Neural progenitor cell (in vitro differentiated cells): Measurements from ENCODE around the gene PRKCD. TPM values are rescaled to one million over a fixed set of nuclear protein-coding genes. Genes with fewer than 3 reads are reported as not detected.
A peak's percentile ranks its signal among the peaks of the same experiment; 100 is the strongest.

ENCODE experiments used
- DNase-seq: peaks from one replicate; pipeline ENCODE4 v3.0.0-alpha.2; 2016; ENCODE audit warnings: low spot score
- H2AFZ ChIP-seq: fragments of 200-600 bp; sonication (generic); replicated peaks from 2 replicates; pipeline ENCODE4 v1.6.1; 2016; ENCODE audit warnings: antibody characterized with exemption
- H3F3A ChIP-seq: fragments of 200-600 bp; sonication (generic); 2 replicates; pipeline ENCODE4 v1.6.1; 2016; ENCODE audit warnings: antibody characterized with exemption, low read depth
- H3K27ac ChIP-seq: fragments of 200-600 bp; sonication (generic); 2 replicates; pipeline ENCODE4 v1.5.1; 2016; ENCODE audit warnings: mild to moderate bottlenecking
- H3K27me3 ChIP-seq: fragments of 200-600 bp; sonication (generic); 2 replicates; pipeline ENCODE4 v1.6.1; 2016; ENCODE audit warnings: mild to moderate bottlenecking, moderate library complexity
- H3K36me3 ChIP-seq: fragments of 200-600 bp; sonication (generic); 2 replicates; pipeline ENCODE4 v1.5.1; 2016
- H3K4me1 ChIP-seq: fragments of 200-600 bp; sonication (generic); 2 replicates; pipeline ENCODE4 v1.6.1; 2016; ENCODE audit warnings: mixed run types
- H3K4me2 ChIP-seq: fragments of 200-600 bp; sonication (generic); 2 replicates; pipeline ENCODE4 v1.6.1; 2016
- H3K4me3 ChIP-seq: fragments of 200-600 bp; sonication (generic); 2 replicates; pipeline ENCODE4 v1.5.1; 2016
- H3K79me2 ChIP-seq: fragments of 200-600 bp; sonication (generic); 2 replicates; pipeline ENCODE4 v1.6.1; 2016; ENCODE audit warnings: low read depth
- H3K9ac ChIP-seq: fragments of 200-600 bp; sonication (generic); 2 replicates; pipeline ENCODE4 v1.6.1; 2016
- H3K9me3 ChIP-seq: fragments of 200-600 bp; sonication (generic); 2 replicates; pipeline ENCODE4 v1.5.1; 2016; ENCODE audit warnings: low read depth
- H4K20me1 ChIP-seq: fragments of 200-600 bp; sonication (generic); 2 replicates; pipeline ENCODE4 v1.6.1; 2016; ENCODE audit warnings: low read depth
- H3K27ac Mint-ChIP-seq: 3 replicates; pipeline ENCODE4 v1.8.0; 2021; ENCODE audit warnings: mixed read lengths
- H3K27me3 Mint-ChIP-seq: 2 replicates; pipeline ENCODE4 v1.8.0; 2022; ENCODE audit warnings: low read depth, mild to moderate bottlenecking, inconsistent platforms, moderate library complexity, mixed read lengths; ENCODE audit not compliant: insufficient read depth
- H3K36me3 Mint-ChIP-seq: 3 replicates; pipeline ENCODE4 v1.8.0; 2021; ENCODE audit warnings: mixed read lengths
- H3K4me1 Mint-ChIP-seq: 3 replicates; pipeline ENCODE4 v1.8.0; 2021; ENCODE audit warnings: mixed read lengths
- H3K4me3 Mint-ChIP-seq: 3 replicates; pipeline ENCODE4 v1.8.0; 2021; ENCODE audit warnings: mild to moderate bottlenecking, moderate library complexity, mixed read lengths
- H3K9me3 Mint-ChIP-seq: 3 replicates; pipeline ENCODE4 v1.8.0; 2020; ENCODE audit warnings: mixed read lengths
- EZH2 ChIP-seq: fragments of 200-600 bp; sonication (generic); IDR thresholded peaks from 2 replicates; pipeline ENCODE4 v1.6.1; 2017; ENCODE audit warnings: antibody characterized with exemption, mild to moderate bottlenecking, moderate library complexity
- EZH2phosphoT487 ChIP-seq: fragments of 200-600 bp; sonication (generic); IDR thresholded peaks from 2 replicates; pipeline ENCODE4 v1.6.1; 2017; ENCODE audit warnings: antibody characterized with exemption
- total RNA-seq: library from RNA; depleted of rRNA; stranded (reverse); fragments of >200 nt; gene quantifications from 2 replicates; pipeline ENCODE4 v1.2.3, GENCODE V29; 2015; ENCODE audit warnings: low replicate concordance
- TF ChIP-seq, protein P1 (sequence below): fragments of 200-600 bp; sonication (generic); IDR thresholded peaks from 2 replicates; pipeline ENCODE4 v1.5.1; 2017; ENCODE audit warnings: antibody characterized with exemption, mild to moderate bottlenecking

The PRKCD gene
- total RNA-seq, 1 donor from 2014 or later = 8.9 TPM

DNA sequence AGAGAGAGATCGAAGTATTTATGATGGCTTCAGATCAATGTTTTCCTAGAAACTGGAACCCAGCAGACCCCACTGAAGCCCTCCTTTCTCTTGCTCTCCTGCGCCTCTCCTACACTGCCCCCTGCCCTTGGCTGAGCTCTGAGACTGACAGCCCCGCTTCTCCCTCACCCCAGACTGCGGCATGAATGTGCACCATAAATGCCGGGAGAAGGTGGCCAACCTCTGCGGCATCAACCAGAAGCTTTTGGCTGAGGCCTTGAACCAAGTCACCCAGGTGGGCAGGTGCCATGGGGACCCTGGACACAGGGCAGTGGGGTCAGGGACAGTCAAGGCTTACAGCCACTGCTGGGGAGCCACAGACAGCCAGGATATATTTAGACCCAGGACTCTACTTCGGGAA, 23.7 kb downstream of the PRKCD start:
- Mint-ChIP-seq H3K36me3 (no peaks in the 10 kb centered on the region), H3K27me3 (peaks cover 4% of the 10 kb centered on the region), H3K4me3 (no peak overlapping the region), H3K9me3 (no peaks in the 10 kb centered on the region), H3K27ac (peak overlapping the region; percentile 33), H3K4me1 (peaks cover 6% of the 10 kb centered on the region)
- TF ChIP-seq, protein P1, sequence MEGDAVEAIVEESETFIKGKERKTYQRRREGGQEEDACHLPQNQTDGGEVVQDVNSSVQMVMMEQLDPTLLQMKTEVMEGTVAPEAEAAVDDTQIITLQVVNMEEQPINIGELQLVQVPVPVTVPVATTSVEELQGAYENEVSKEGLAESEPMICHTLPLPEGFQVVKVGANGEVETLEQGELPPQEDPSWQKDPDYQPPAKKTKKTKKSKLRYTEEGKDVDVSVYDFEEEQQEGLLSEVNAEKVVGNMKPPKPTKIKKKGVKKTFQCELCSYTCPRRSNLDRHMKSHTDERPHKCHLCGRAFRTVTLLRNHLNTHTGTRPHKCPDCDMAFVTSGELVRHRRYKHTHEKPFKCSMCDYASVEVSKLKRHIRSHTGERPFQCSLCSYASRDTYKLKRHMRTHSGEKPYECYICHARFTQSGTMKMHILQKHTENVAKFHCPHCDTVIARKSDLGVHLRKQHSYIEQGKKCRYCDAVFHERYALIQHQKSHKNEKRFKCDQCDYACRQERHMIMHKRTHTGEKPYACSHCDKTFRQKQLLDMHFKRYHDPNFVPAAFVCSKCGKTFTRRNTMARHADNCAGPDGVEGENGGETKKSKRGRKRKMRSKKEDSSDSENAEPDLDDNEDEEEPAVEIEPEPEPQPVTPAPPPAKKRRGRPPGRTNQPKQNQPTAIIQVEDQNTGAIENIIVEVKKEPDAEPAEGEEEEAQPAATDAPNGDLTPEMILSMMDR = no peak
- TF ChIP-seq EZH2 = no peak
- no peak for TF ChIP-seq EZH2phosphoT487
- no peaks in the 10 kb centered on the region for H3K9me3 ChIP-seq
- H4K20me1 ChIP-seq = no peaks in the 10 kb centered on the region
- peaks cover 6% of the 10 kb centered on the region for H3K4me1 ChIP-seq
- H3K27ac ChIP-seq = no peak overlapping the region
- H3K4me2 ChIP-seq = no peak overlapping the region
- no peaks in the 10 kb centered on the region for H3K36me3 ChIP-seq
- no peaks in the 10 kb centered on the region for H3F3A ChIP-seq
- H3K4me3 ChIP-seq = no peak overlapping the region
- H3K79me2 ChIP-seq = no peaks in the 10 kb centered on the region
- no peaks in the 10 kb centered on the region for H3K27me3 ChIP-seq
- H3K9ac ChIP-seq = no peak overlapping the region
- DNase-seq = no peak
- no peak overlapping the region for H2AFZ ChIP-seq

DNA sequence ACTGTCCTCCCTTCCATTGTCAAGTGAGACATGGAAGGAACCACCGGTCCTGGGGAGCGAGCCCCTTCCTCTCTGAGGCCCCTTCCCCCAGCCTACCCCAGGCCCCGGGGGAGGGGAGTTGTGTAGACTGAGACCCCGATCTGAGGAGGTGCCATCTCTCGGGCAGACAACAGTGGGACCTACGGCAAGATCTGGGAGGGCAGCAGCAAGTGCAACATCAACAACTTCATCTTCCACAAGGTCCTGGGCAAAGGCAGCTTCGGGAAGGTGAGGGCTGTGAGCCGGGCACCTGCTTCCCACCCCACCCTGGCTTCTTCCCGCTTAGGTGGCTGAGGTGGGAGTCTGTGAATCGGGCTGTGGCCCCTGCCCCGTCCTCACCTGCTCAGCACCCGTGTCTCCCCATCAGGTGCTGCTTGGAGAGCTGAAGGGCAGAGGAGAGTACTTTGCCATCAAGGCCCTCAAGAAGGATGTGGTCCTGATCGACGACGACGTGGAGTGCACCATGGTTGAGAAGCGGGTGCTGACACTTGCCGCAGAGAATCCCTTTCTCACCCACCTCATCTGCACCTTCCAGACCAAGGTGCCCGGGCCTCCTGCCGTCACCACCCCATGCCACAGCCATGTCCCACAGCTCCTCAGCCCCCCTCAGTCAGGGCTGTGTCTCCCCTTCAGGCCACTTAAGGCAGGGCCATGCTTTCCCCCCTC, 24.9 kb downstream of the PRKCD start:
- peaks cover 6% of the 10 kb centered on the region for H3K4me1 Mint-ChIP-seq
- H3K9me3 ChIP-seq = no peaks in the 10 kb centered on the region
- no peak overlapping the region for H3K4me2 ChIP-seq
- no peak overlapping the region for H3K27ac ChIP-seq
- H3K9ac ChIP-seq = no peak overlapping the region
- no peaks in the 10 kb centered on the region for H3K36me3 Mint-ChIP-seq
- no peaks in the 10 kb centered on the region for H3K27me3 ChIP-seq
- no peaks in the 10 kb centered on the region for H4K20me1 ChIP-seq
- no peak for DNase-seq
- no peak overlapping the region for H3K4me3 Mint-ChIP-seq
- H3K79me2 ChIP-seq = no peaks in the 10 kb centered on the region
- H3K9me3 Mint-ChIP-seq = no peaks in the 10 kb centered on the region
- no peaks in the 10 kb centered on the region for H3K36me3 ChIP-seq
- no peaks in the 10 kb centered on the region for H3F3A ChIP-seq
- H2AFZ ChIP-seq = no peak overlapping the region
- H3K4me3 ChIP-seq = no peak overlapping the region
- no peak overlapping the region for H3K27ac Mint-ChIP-seq
- H3K27me3 Mint-ChIP-seq = peaks cover 4% of the 10 kb centered on the region
- H3K4me1 ChIP-seq = peaks cover 6% of the 10 kb centered on the region
- TF ChIP-seq, protein P1 = no peak
- TF ChIP-seq EZH2 (no peak), EZH2phosphoT487 (no peak)

GRCh38 chr3:53186726-53187125, 25.7 kb downstream of the PRKCD start:
- no peaks in the 10 kb centered on the region for H3K27me3 ChIP-seq
- H3K9ac ChIP-seq = no peak overlapping the region
- no peak overlapping the region for H3K4me2 ChIP-seq
- H3K4me1 Mint-ChIP-seq = peaks cover 6% of the 10 kb centered on the region
- H3K27ac ChIP-seq = no peak overlapping the region
- peaks cover 6% of the 10 kb centered on the region for H3K4me1 ChIP-seq
- H3K27me3 Mint-ChIP-seq = peaks cover 4% of the 10 kb centered on the region
- no peaks in the 10 kb centered on the region for H4K20me1 ChIP-seq
- H2AFZ ChIP-seq = no peak overlapping the region
- no peaks in the 10 kb centered on the region for H3K36me3 Mint-ChIP-seq
- H3K27ac Mint-ChIP-seq = no peak overlapping the region
- H3K4me3 Mint-ChIP-seq = no peak overlapping the region
- H3K9me3 ChIP-seq = no peaks in the 10 kb centered on the region
- H3K36me3 ChIP-seq = no peaks in the 10 kb centered on the region
- TF ChIP-seq EZH2phosphoT487 = no peak
- no peak for TF ChIP-seq EZH2
- TF ChIP-seq, protein P1 = no peak
- H3K9me3 Mint-ChIP-seq = no peaks in the 10 kb centered on the region
- no peak overlapping the region for H3K4me3 ChIP-seq
- no peaks in the 10 kb centered on the region for H3K79me2 ChIP-seq
- DNase-seq = no peak
- no peaks in the 10 kb centered on the region for H3F3A ChIP-seq
